Measurements from ENCODE around the gene LBP.

LBP gene

GRCh38 chr20:38339997-38340396 lies 6.3 kb upstream of the LBP start:
- Histone ChIP-seq H3K4me3 (ENCODE audit: low read depth, low read length, poor library complexity, severe bottlenecking) (no peak overlapping the region), H4K20me1 (ENCODE audit: insufficient read depth, low read length) (no peaks in the 10 kb centered on the region), H2AFZ (ENCODE audit: low read length) (no peak overlapping the region), H3K9me3 (ENCODE audit: low read length) (peaks cover 10% of the 10 kb centered on the region), H3K27ac (ENCODE audit: low read depth, low read length, poor library complexity, severe bottlenecking) (no peak overlapping the region), H3F3A (ENCODE audit: insufficient read depth, low read length) (no peaks in the 10 kb centered on the region), H3K4me1 (ENCODE audit: insufficient read depth, low read length, severe bottlenecking) (no peaks in the 10 kb centered on the region), H3K79me2 (ENCODE audit: insufficient read depth, low read length) (no peaks in the 10 kb centered on the region), H3K27me3 (ENCODE audit: insufficient read depth, low read length) (no peaks in the 10 kb centered on the region; the same call in 1 of the 2 replicates), H3K9me2 (ENCODE audit: low read depth, low read length) (no peaks in the 10 kb centered on the region), H3K4me2 (ENCODE audit: low read length) (no peak overlapping the region), H3K36me3 (ENCODE audit: insufficient read depth, low read length) (no peaks in the 10 kb centered on the region), H3K9ac (ENCODE audit: low read length) (no peak overlapping the region)
- TF ChIP-seq EZH2 (IDR thresholded peaks at IDR 0.05; ENCODE audit: borderline replicate concordance, low read length) (no peak), CTCF (IDR thresholded peaks at IDR 0.05; ENCODE audit: low read length) (no peak)

GRCh38 chr20:38340693-38341092 lies 5.6 kb upstream of the LBP start:
- no peaks in the 10 kb centered on the region for H4K20me1 ChIP-seq (ENCODE audit: insufficient read depth, low read length)
- no peaks in the 10 kb centered on the region for H3F3A ChIP-seq (ENCODE audit: insufficient read depth, low read length)
- H3K9ac ChIP-seq (ENCODE audit: low read length), result no peak overlapping the region
- no peak overlapping the region for H3K4me3 ChIP-seq (ENCODE audit: low read depth, low read length, poor library complexity, severe bottlenecking)
- no peaks in the 10 kb centered on the region for H3K27me3 ChIP-seq (ENCODE audit: insufficient read depth, low read length)
- H3K9me3 ChIP-seq (ENCODE audit: low read length), result peaks cover 10% of the 10 kb centered on the region
- H3K4me2 ChIP-seq (ENCODE audit: low read length), result no peak overlapping the region
- no peak overlapping the region for H3K27ac ChIP-seq (ENCODE audit: low read depth, low read length, poor library complexity, severe bottlenecking)
- no peaks in the 10 kb centered on the region for H3K36me3 ChIP-seq (ENCODE audit: insufficient read depth, low read length)
- no peaks in the 10 kb centered on the region for H3K4me1 ChIP-seq (ENCODE audit: insufficient read depth, low read length, severe bottlenecking)
- no peaks in the 10 kb centered on the region for H3K9me2 ChIP-seq (ENCODE audit: low read depth, low read length)
- no peaks in the 10 kb centered on the region for H3K79me2 ChIP-seq (ENCODE audit: insufficient read depth, low read length)
- no peak overlapping the region for H2AFZ ChIP-seq (ENCODE audit: low read length)
- TF ChIP-seq EZH2 (IDR thresholded peaks at IDR 0.05; ENCODE audit: borderline replicate concordance, low read length) (no peak), CTCF (IDR thresholded peaks at IDR 0.05; ENCODE audit: low read length) (no peak)

GRCh38 chr20:38342216-38342615 lies 4.1 kb upstream of the LBP start:
- Histone ChIP-seq H3F3A (ENCODE audit: insufficient read depth, low read length) (no peaks in the 10 kb centered on the region), H3K79me2 (ENCODE audit: insufficient read depth, low read length) (no peaks in the 10 kb centered on the region), H3K4me1 (ENCODE audit: insufficient read depth, low read length, severe bottlenecking) (no peaks in the 10 kb centered on the region), H3K27me3 (ENCODE audit: insufficient read depth, low read length) (no peaks in the 10 kb centered on the region), H3K9me2 (ENCODE audit: low read depth, low read length) (no peaks in the 10 kb centered on the region), H2AFZ (ENCODE audit: low read length) (no peak overlapping the region), H3K9ac (ENCODE audit: low read length) (no peak overlapping the region), H4K20me1 (ENCODE audit: insufficient read depth, low read length) (no peaks in the 10 kb centered on the region), H3K36me3 (ENCODE audit: insufficient read depth, low read length) (no peaks in the 10 kb centered on the region), H3K9me3 (ENCODE audit: low read length) (peaks cover 10% of the 10 kb centered on the region), H3K4me2 (ENCODE audit: low read length) (no peak overlapping the region), H3K27ac (ENCODE audit: low read depth, low read length, poor library complexity, severe bottlenecking) (no peak overlapping the region), H3K4me3 (ENCODE audit: low read depth, low read length, poor library complexity, severe bottlenecking) (no peak overlapping the region)
- TF ChIP-seq EZH2 (IDR thresholded peaks at IDR 0.05; ENCODE audit: borderline replicate concordance, low read length) (no peak), CTCF (IDR thresholded peaks at IDR 0.05; ENCODE audit: low read length) (no peak)

All from OCI-LY1 (cell line).